22Rv1 (cell line): Measurements from ENCODE around the gene WWTR1.

Source experiments
- ZFX ChIP-seq: fragments of 450-650 bp; IDR thresholded peaks from 2 replicates; pipeline ENCODE4 v1.6.1; 2017; ENCODE audit warnings: antibody characterized with exemption, borderline replicate concordance
- TF ChIP-seq, protein P1 (sequence below): fragments of 450-650 bp; IDR thresholded peaks from 2 replicates; pipeline ENCODE4 v1.5.1; 2017; ENCODE audit warnings: mild to moderate bottlenecking

GRCh38 chr3:149623824-149624223 lies 34.0 kb downstream of the WWTR1 start:
- TF ChIP-seq, protein P1, sequence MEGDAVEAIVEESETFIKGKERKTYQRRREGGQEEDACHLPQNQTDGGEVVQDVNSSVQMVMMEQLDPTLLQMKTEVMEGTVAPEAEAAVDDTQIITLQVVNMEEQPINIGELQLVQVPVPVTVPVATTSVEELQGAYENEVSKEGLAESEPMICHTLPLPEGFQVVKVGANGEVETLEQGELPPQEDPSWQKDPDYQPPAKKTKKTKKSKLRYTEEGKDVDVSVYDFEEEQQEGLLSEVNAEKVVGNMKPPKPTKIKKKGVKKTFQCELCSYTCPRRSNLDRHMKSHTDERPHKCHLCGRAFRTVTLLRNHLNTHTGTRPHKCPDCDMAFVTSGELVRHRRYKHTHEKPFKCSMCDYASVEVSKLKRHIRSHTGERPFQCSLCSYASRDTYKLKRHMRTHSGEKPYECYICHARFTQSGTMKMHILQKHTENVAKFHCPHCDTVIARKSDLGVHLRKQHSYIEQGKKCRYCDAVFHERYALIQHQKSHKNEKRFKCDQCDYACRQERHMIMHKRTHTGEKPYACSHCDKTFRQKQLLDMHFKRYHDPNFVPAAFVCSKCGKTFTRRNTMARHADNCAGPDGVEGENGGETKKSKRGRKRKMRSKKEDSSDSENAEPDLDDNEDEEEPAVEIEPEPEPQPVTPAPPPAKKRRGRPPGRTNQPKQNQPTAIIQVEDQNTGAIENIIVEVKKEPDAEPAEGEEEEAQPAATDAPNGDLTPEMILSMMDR, result no peak
- no peak for TF ChIP-seq ZFX
